H1 (cell line): ENCODE data around the gene SH3PXD2B. TPM values are rescaled to one million over a fixed set of nuclear protein-coding genes. Genes with fewer than 3 reads are reported as not detected.

Experiments
- CTCF ChIA-PET: fragments of 300-600 bp; sonication (Branson Sonifier 250); formaldehyde crosslinking; loops from one replicate; lab custom pipeline; 2021; ENCODE audit not compliant: partially characterized antibody; lab: Charles Lee
- POLR2A ChIA-PET: fragments of 300-600 bp; sonication (Branson Sonifier 250); formaldehyde crosslinking; loops from one replicate; lab custom pipeline; 2021; ENCODE audit warnings: inconsistent platforms; ENCODE audit not compliant: partially characterized antibody; lab: Charles Lee
- DNase-seq, 2 experiments: peaks; one replicate each; pipeline versions ENCODE4 v3.0.0 to v3.0.0-alpha.2; 2010 to 2022; ENCODE audit warnings: low spot score in 2 of 2, low read depth in 1 of 2, mixed read lengths in 1 of 2
- FAIRE-seq: peaks from 2 replicates; lab custom pipeline; 2011; peaks lifted over from hg19 to GRCh38; lab: Jason Lieb, UNC
- H2AFZ ChIP-seq: 2 replicates; pipeline ENCODE4 v1.8.1; 2012; ENCODE audit warnings: low read length, inconsistent platforms
- H2AK5ac ChIP-seq: 2 replicates; pipeline ENCODE4 v1.6.1; 2013; ENCODE audit warnings: low read depth, low read length
- H2BK120ac ChIP-seq: replicated peaks from 2 replicates; pipeline ENCODE3; 2013; ENCODE audit warnings: low read depth, low read length, inconsistent platforms
- H2BK12ac ChIP-seq: 2 replicates; pipeline ENCODE4 v1.6.1; 2013; ENCODE audit warnings: low read depth, low read length
- H2BK15ac ChIP-seq: 2 replicates; pipeline ENCODE4 v1.6.1; 2013; ENCODE audit warnings: low read length
- H2BK20ac ChIP-seq: 2 replicates; pipeline ENCODE4 v1.6.1; 2013; ENCODE audit warnings: low read length
- H2BK5ac ChIP-seq: 2 replicates; pipeline ENCODE4 v1.6.1; 2013; ENCODE audit warnings: low read depth, low read length
- H3K14ac ChIP-seq: 2 replicates; pipeline ENCODE4 v1.6.1; 2013; ENCODE audit warnings: inconsistent platforms; ENCODE audit not compliant: insufficient read length
- H3K18ac ChIP-seq: 2 replicates; pipeline ENCODE4 v1.6.1; 2013; ENCODE audit warnings: low read length; ENCODE audit errors: extremely low read depth
- H3K23ac ChIP-seq: 2 replicates; pipeline ENCODE4 v1.6.1; 2013; ENCODE audit warnings: inconsistent platforms; ENCODE audit not compliant: insufficient read length
- H3K23me2 ChIP-seq: 2 replicates; pipeline ENCODE4 v1.6.1; 2013; ENCODE audit warnings: low read depth, low read length
- H3K27ac ChIP-seq: 2 replicates; pipeline ENCODE4 v1.6.1; 2011; ENCODE audit warnings: low read depth, low read length, inconsistent platforms
- H3K27me3 ChIP-seq, 4 experiments: replicated peaks in 1 of 4; 1 replicate in 1 of 4; 2 replicates in 3 of 4; pipeline versions ENCODE4 v1.6.1 to v1.8.1; 2011 to 2013; ENCODE audit warnings: low read length in 3 of 4, mild to moderate bottlenecking in 3 of 4, inconsistent platforms in 2 of 4, mixed read lengths in 2 of 4, moderate library complexity in 1 of 4; ENCODE audit not compliant: control insufficient read depth in 3 of 4, insufficient read depth in 3 of 4; ENCODE audit errors: extremely low read depth in 1 of 4
- H3K36me3 ChIP-seq, 4 experiments: 2 replicates each; pipeline versions ENCODE4 v1.6.1 to v1.8.1; 2011 to 2013; ENCODE audit warnings: mild to moderate bottlenecking in 4 of 4, low read length in 3 of 4, moderate library complexity in 2 of 4, control low read depth in 1 of 4, inconsistent platforms in 1 of 4; ENCODE audit not compliant: insufficient read depth in 4 of 4, control insufficient read depth in 2 of 4
- H3K4ac ChIP-seq: replicated peaks from 2 replicates; pipeline ENCODE3; 2013; ENCODE audit warnings: low read length, low read depth, mixed read lengths, inconsistent platforms; ENCODE audit not compliant: insufficient read length
- H3K4me1 ChIP-seq, 4 experiments: replicated peaks in 1 of 4; 1 replicate in 1 of 4; 2 replicates in 3 of 4; pipeline versions ENCODE4 v1.6.1 to v1.8.1; 2011 to 2013; ENCODE audit warnings: low read length in 3 of 4, inconsistent platforms in 2 of 4, mixed read lengths in 1 of 4; ENCODE audit not compliant: insufficient read depth in 4 of 4, control insufficient read depth in 3 of 4
- H3K4me2 ChIP-seq, 2 experiments: 2 replicates each; pipeline versions ENCODE4 v1.6.1 to v1.8.1; 2011 to 2013; ENCODE audit warnings: low read depth in 2 of 2, low read length in 2 of 2, control low read depth in 1 of 2, inconsistent platforms in 1 of 2, mild to moderate bottlenecking in 1 of 2; ENCODE audit not compliant: insufficient read depth in 1 of 2
- H3K4me3 ChIP-seq, 4 experiments: fragments of 200-600, 300-600 bp in 1 of 4; sonication (generic), shearing (Covaris generic), sonication (Bioruptor Twin) in 1 of 4; 2 replicates each; pipeline versions ENCODE4 v1.5.1 to v1.8.1; 2011 to 2016; ENCODE audit warnings: low read length in 4 of 4, low read depth in 3 of 4, control low read depth in 2 of 4, inconsistent platforms in 2 of 4, mild to moderate bottlenecking in 2 of 4, mixed read lengths in 1 of 4, moderate library complexity in 1 of 4; ENCODE audit not compliant: insufficient read depth in 2 of 4; ENCODE audit errors: extremely low read depth in 1 of 4
- H3K56ac ChIP-seq: replicated peaks from 2 replicates; pipeline ENCODE3; 2013; ENCODE audit warnings: low read depth, mild to moderate bottlenecking, mixed read lengths, low read length, inconsistent platforms; ENCODE audit not compliant: insufficient read length
- H3K79me1 ChIP-seq: 2 replicates; pipeline ENCODE4 v1.6.1; 2013; ENCODE audit warnings: low read depth, low read length, control low read depth
- H3K79me2 ChIP-seq, 2 experiments: 2 replicates each; pipeline versions ENCODE4 v1.6.1 to v1.8.1; 2012 to 2013; ENCODE audit warnings: low read length in 2 of 2, mild to moderate bottlenecking in 2 of 2, inconsistent platforms in 1 of 2; ENCODE audit not compliant: insufficient read depth in 2 of 2, control insufficient read depth in 1 of 2
- H3K9ac ChIP-seq, 4 experiments: replicated peaks in 1 of 4; 1 replicate in 1 of 4; 2 replicates in 3 of 4; pipeline versions ENCODE4 v1.6.1 to v1.8.1; 2011 to 2013; ENCODE audit warnings: low read depth in 3 of 4, low read length in 3 of 4, control low read depth in 2 of 4, mild to moderate bottlenecking in 2 of 4, moderate library complexity in 2 of 4, inconsistent platforms in 1 of 4; ENCODE audit errors: extremely low read depth in 1 of 4
- H3K9me3 ChIP-seq, 2 experiments: 2 replicates each; pipeline versions ENCODE4 v1.6.1 to v1.8.1; 2012 to 2013; ENCODE audit warnings: mild to moderate bottlenecking in 2 of 2, moderate library complexity in 2 of 2, control low read depth in 1 of 2, inconsistent platforms in 1 of 2, low read depth in 1 of 2, low read length in 1 of 2, mixed read lengths in 1 of 2; ENCODE audit not compliant: insufficient read depth in 2 of 2
- H4K20me1 ChIP-seq, 2 experiments: replicated peaks in 1 of 2; 2 replicates each; pipeline versions ENCODE3 to v1.8.1; 2011 to 2013; ENCODE audit warnings: inconsistent platforms in 2 of 2, low read length in 2 of 2, mild to moderate bottlenecking in 1 of 2; ENCODE audit not compliant: insufficient read depth in 2 of 2, control insufficient read depth in 1 of 2
- H4K5ac ChIP-seq: 2 replicates; pipeline ENCODE4 v1.6.1; 2013; ENCODE audit warnings: low read length, low read depth, mixed read lengths, inconsistent platforms; ENCODE audit not compliant: insufficient read length
- H4K8ac ChIP-seq: 2 replicates; pipeline ENCODE4 v1.8.0; 2013; ENCODE audit warnings: mild to moderate bottlenecking, moderate library complexity, low read length, inconsistent platforms; ENCODE audit not compliant: insufficient read depth; ENCODE audit errors: extremely low read depth
- H4K91ac ChIP-seq: replicated peaks from 2 replicates; pipeline ENCODE3; 2013; ENCODE audit warnings: low read length, mixed read lengths, inconsistent platforms; ENCODE audit not compliant: insufficient read length
- CBX8 ChIP-seq: fragments of 300-800, 300-1000 bp; sonication (generic); IDR thresholded peaks from 2 replicates; pipeline ENCODE4 v1.7.1; 2016; ENCODE audit warnings: low read depth, low read length, borderline replicate concordance
- EZH2 ChIP-seq: fragments of 200-600 bp; sonication (generic); IDR thresholded peaks from 2 replicates; pipeline ENCODE4 v1.7.1; 2012; ENCODE audit warnings: low read depth, mild to moderate bottlenecking, moderate library complexity, low read length, inconsistent platforms; ENCODE audit not compliant: severe bottlenecking
- HDAC2 ChIP-seq, 2 experiments: fragments of 300-600 bp in 1 of 2; sonication (generic) in 1 of 2; IDR thresholded peaks; 2 replicates each; pipeline ENCODE4 v1.6.1; 2011 to 2012; ENCODE audit warnings: low read depth in 2 of 2, low read length in 2 of 2, mild to moderate bottlenecking in 2 of 2, moderate library complexity in 2 of 2, borderline replicate concordance in 1 of 2, inconsistent platforms in 1 of 2
- KDM1A ChIP-seq: fragments of 200-600, 300-600 bp; sonication (generic); IDR thresholded peaks from 2 replicates; pipeline ENCODE4 v1.7.1; 2016; ENCODE audit warnings: mild to moderate bottlenecking, low read length, borderline replicate concordance
- KDM4A ChIP-seq: IDR thresholded peaks from one replicate; pipeline ENCODE4 v1.7.1; 2012; ENCODE audit warnings: low read depth, mild to moderate bottlenecking, moderate library complexity, low read length, inconsistent platforms; ENCODE audit not compliant: severe bottlenecking
- MAX ChIP-seq: IDR thresholded peaks from 2 replicates; pipeline ENCODE4 v1.6.1; 2012; ENCODE audit warnings: inconsistent platforms
- NRF1 ChIP-seq: IDR thresholded peaks from 2 replicates; pipeline ENCODE4 v1.6.1; 2011; ENCODE audit warnings: mild to moderate bottlenecking, low read depth, low read length, improper control_type of control experiment
- POLR2A ChIP-seq, 2 experiments: IDR thresholded peaks; 1 replicate in 1 of 2; 2 replicates in 1 of 2; pipeline ENCODE4 v1.6.1; 2011; ENCODE audit warnings: low read depth in 2 of 2, low read length in 2 of 2, mild to moderate bottlenecking in 2 of 2; ENCODE audit errors: control extremely low read depth in 1 of 2
- RBBP5 ChIP-seq: IDR thresholded peaks from 2 replicates; pipeline ENCODE4 v1.7.1; 2012; ENCODE audit warnings: low read depth, mild to moderate bottlenecking, inconsistent platforms, low read length, moderate library complexity, borderline replicate concordance
- RFX5 ChIP-seq: IDR thresholded peaks from 2 replicates; pipeline ENCODE4 v1.6.1; 2011; ENCODE audit warnings: low read depth, low read length, improper control_type of control experiment, borderline replicate concordance
- TAF7 ChIP-seq: optimal IDR thresholded peaks from 2 replicates; pipeline ENCODE3; 2011; ENCODE audit warnings: low read depth, mild to moderate bottlenecking, inconsistent platforms, low read length, moderate library complexity, borderline replicate concordance
- TEAD4 ChIP-seq: IDR thresholded peaks from 2 replicates; pipeline ENCODE4 v1.6.1; 2012; ENCODE audit warnings: low read depth, low read length, inconsistent platforms, mixed read lengths
- ZNF274 ChIP-seq: IDR thresholded peaks from 2 replicates; pipeline ENCODE4 v1.7.0; 2012; ENCODE audit warnings: low read length, borderline replicate concordance; ENCODE audit errors: extremely low read depth
- WGBS, 2 experiments: shearing (Covaris generic) in 1 of 2; methylation state at CpG; one replicate each; pipeline versions ENCODE4 v1.1.6 to v1.1.7; 2013 to 2015; ENCODE audit warnings: low lambda C conversion rate in 2 of 2, mixed read lengths in 2 of 2, inconsistent platforms in 1 of 2, low coverage in 1 of 2, missing lambda C conversion rate in 1 of 2; ENCODE audit not compliant: insufficient replicate concordance in 2 of 2, insufficient coverage in 1 of 2, insufficient read length in 1 of 2; ENCODE audit errors: extremely low coverage in 1 of 2, missing lambda C conversion rate in 1 of 2; 5-methylcytosine and 5-hydroxymethylcytosine counted together
- polyA plus RNA-seq, 7 experiments: library from polyadenylated mRNA; depleted of rRNA in 3 of 7; stranded (reverse) in 5 of 7; unstranded in 2 of 7; fragments of >200 nt in 5 of 7; fragments of 200-250 nt in 2 of 7; gene quantifications; 1 replicate in 5 of 7; 2 replicates in 1 of 7; 4 replicates in 1 of 7; pipeline versions ENCODE4 v1.2.1 to v1.2.3, GENCODE V29; 2011 to 2013; ENCODE audit warnings: missing spikeins in 2 of 7, mixed read lengths in 2 of 7
- total RNA-seq: library from RNA; stranded (reverse); fragmentation: NEBNext Ultra II Directional; extraction: Animal tissue kit (Norgen Biotek cat#: 25700); gene quantifications from 2 replicates; pipeline ENCODE4 v1.2.1, GENCODE V29; 2021

Gene SH3PXD2B
- total and polyA plus RNA-seq, 2 of the 8 experiments (the other 6 are each of a cell fraction or from before 2014, with no cell fraction given): 32.9 to 72.9 TPM

- ChIA-PET POLR2A (no interaction called here), CTCF (interaction anchor here (0.8 to 2.6 kb wide), 4 partner anchors 15 to 65 kb away, joined by 4 to 7 read pairs (median 5); no protein-coding TSS in a partner anchor)
- DNase-seq (no peak), FAIRE-seq (no peak)
- Histone ChIP-seq H2AFZ (no peak overlapping the region), H3K23me2 (no peaks in the 10 kb centered on the region), H2BK5ac (no peak overlapping the region), H4K20me1 (peaks cover 2% of the 10 kb centered on the region in 2 experiments), H2BK120ac (no peak overlapping the region), H2AK5ac (no peak overlapping the region), H3K27ac (no peak overlapping the region), H3K27me3 (no peaks in the 10 kb centered on the region), H3K56ac (no peak overlapping the region), H3K9ac (no peak overlapping the region), H3K4ac (no peak overlapping the region), H3K18ac (no peak overlapping the region), H4K8ac (no peak overlapping the region), H3K14ac (no peak overlapping the region), H2BK12ac (no peak overlapping the region), H2BK15ac (no peak overlapping the region), H3K36me3 (peaks cover 2 to 47% (median 23%) of the 10 kb centered on the region in 4 experiments; a peak in 6 of 8 replicates), H3K79me1 (no peaks in the 10 kb centered on the region; the same call in 1 of the 2 replicates), H4K5ac (no peak overlapping the region), H2BK20ac (no peak overlapping the region), H3K23ac (no peak overlapping the region), H3K9me3 (no peaks in the 10 kb centered on the region), H3K4me2 (no peak overlapping the region), H4K91ac (no peak overlapping the region), H3K4me1 (no peaks in the 10 kb centered on the region), H3K79me2 (no peaks in the 10 kb centered on the region), H3K4me3 (no peak overlapping the region)
- TF ChIP-seq TAF7 (no peak), POLR2A (IDR thresholded peaks at IDR 0.05; ENCODE audit: control extremely low read depth in 1 of 2, low read depth in 2 of 2, low read length in 2 of 2) (no peak), EZH2 (no peak), RBBP5 (no peak), KDM4A (no peak), CBX8 (no peak), HDAC2 (IDR thresholded peaks at IDR 0.05; ENCODE audit: borderline replicate concordance in 1 of 2, low read depth in 2 of 2, low read length in 2 of 2) (no peak), KDM1A (no peak), NRF1 (no peak), TEAD4 (no peak), ZNF274 (no peak), MAX (no peak), RFX5 (no peak)
- 87% methylated on average over 5 of the region's 5 CpGs; no CpG with 5 or more reads in 1 of the 2 experiments for WGBS, 2 experiments
Observed at GRCh38 chr5:172385707-172386106, 68.6 kb downstream of the SH3PXD2B start.
